Upper lobe of left lung (tissue), 4 donors: ENCODE measurements around the gene TMEM119.

ENCODE experiments used
- EP300 ChIP-seq, 4 donors: sonication (generic); formaldehyde crosslinking; IDR thresholded peaks; one replicate each; pipeline ENCODE4 v1.5.1; 2017; ENCODE audit warnings: antibody characterized with exemption in 4 of 4, control low read depth in 2 of 4
- POLR2A ChIP-seq, 4 donors: fragments of 450-650 bp; IDR thresholded peaks; one replicate each; pipeline ENCODE4 v1.5.1; 2016 to 2017; ENCODE audit warnings: antibody characterized with exemption in 4 of 4, mild to moderate bottlenecking in 2 of 4
- TF ChIP-seq, protein P1 (sequence below), 6 experiments: fragments of 450-650 bp in 4 of 6; fragments of 200-600 bp in 2 of 6; sonication (generic) in 2 of 6; IDR thresholded peaks; one replicate each; pipeline ENCODE4 v1.5.1; 2016 to 2019; ENCODE audit warnings: antibody characterized with exemption in 6 of 6

DNA sequence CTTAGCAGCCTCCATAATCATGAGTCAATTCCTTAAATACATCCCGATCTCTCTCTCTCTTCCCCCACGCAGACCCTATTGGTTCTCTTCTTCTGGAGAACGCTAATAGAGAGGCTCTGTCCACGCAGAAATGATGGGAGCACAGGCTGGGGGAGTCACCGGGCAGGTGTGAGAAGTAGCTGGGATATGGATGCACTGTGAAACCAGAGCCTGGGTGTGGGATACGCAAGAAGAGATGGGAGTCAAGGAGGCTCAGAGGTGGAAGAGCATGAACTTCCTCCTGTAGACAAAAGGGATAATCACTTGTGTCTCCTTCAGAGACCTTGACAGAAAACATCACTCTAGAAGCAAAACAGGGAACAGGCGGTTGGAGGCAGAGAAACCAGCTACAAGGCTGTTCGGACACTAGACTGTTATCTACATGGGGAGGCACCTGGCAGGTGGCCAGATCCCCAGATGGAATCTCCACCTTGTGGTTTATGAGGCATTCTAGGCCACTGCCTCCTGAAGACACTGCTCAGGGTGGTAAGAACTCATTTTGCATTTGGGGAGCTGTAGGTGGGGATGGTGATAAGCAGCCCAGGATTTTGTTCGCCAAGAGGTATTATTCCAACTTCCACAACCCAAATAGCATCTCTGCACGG lies 43.0 kb upstream of the TMEM119 start:
- TF ChIP-seq, protein P1, sequence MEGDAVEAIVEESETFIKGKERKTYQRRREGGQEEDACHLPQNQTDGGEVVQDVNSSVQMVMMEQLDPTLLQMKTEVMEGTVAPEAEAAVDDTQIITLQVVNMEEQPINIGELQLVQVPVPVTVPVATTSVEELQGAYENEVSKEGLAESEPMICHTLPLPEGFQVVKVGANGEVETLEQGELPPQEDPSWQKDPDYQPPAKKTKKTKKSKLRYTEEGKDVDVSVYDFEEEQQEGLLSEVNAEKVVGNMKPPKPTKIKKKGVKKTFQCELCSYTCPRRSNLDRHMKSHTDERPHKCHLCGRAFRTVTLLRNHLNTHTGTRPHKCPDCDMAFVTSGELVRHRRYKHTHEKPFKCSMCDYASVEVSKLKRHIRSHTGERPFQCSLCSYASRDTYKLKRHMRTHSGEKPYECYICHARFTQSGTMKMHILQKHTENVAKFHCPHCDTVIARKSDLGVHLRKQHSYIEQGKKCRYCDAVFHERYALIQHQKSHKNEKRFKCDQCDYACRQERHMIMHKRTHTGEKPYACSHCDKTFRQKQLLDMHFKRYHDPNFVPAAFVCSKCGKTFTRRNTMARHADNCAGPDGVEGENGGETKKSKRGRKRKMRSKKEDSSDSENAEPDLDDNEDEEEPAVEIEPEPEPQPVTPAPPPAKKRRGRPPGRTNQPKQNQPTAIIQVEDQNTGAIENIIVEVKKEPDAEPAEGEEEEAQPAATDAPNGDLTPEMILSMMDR (IDR thresholded peaks at IDR 0.05) = no peak
- TF ChIP-seq EP300 (IDR thresholded peaks at IDR 0.05) (no peak), POLR2A (IDR thresholded peaks at IDR 0.05) (no peak)
